GM19025 (cell line): Measurements from ENCODE around the gene FRRS1L.

Experiments used
- ATAC-seq: cut with Tn5 transposase; IDR thresholded peaks from one replicate; pipeline ENCODE4 v1.9.1; 2021; ENCODE audit warnings: mild to moderate bottlenecking, low read depth, moderate library complexity; ENCODE audit not compliant: unreplicated experiment

The FRRS1L gene

GRCh38 chr9:109109967-109110328 lies 57.1 kb downstream of the FRRS1L start:
- no peak for ATAC-seq

- no peak for ATAC-seq
These were observed 58.7 kb downstream of the FRRS1L start for GRCh38 chr9:109108318-109108717.

GRCh38 chr9:109107402-109108240 lies 59.4 kb downstream of the FRRS1L start:
- no peak for ATAC-seq

- ATAC-seq: peak; percentile 61
These were observed 65.2 kb downstream of the FRRS1L start for GRCh38 chr9:109101810-109102209.

GRCh38 chr9:109101202-109101595 lies 65.8 kb downstream of the FRRS1L start:
- no peak for ATAC-seq

GRCh38 chr9:109100543-109101201 lies 66.4 kb downstream of the FRRS1L start:
- no peak for ATAC-seq

- ATAC-seq: no peak
These were observed 68.1 kb downstream of the FRRS1L start for GRCh38 chr9:109098960-109099308.

GRCh38 chr9:109098171-109098959 lies 68.7 kb downstream of the FRRS1L start:
- ATAC-seq: no peak

GRCh38 chr9:109097146-109097545 lies 69.9 kb downstream of the FRRS1L start:
- no peak for ATAC-seq

GRCh38 chr9:109095321-109095720 lies 71.7 kb downstream of the FRRS1L start:
- ATAC-seq: no peak

- ATAC-seq: no peak
These were observed 72.8 kb downstream of the FRRS1L start for GRCh38 chr9:109094268-109094667.

GRCh38 chr9:109092587-109092986 lies 74.5 kb downstream of the FRRS1L start:
- no peak for ATAC-seq

GRCh38 chr9:109092051-109092580 lies 74.9 kb downstream of the FRRS1L start:
- ATAC-seq: no peak

- no peak for ATAC-seq
These were observed 78.8 kb downstream of the FRRS1L start for GRCh38 chr9:109088221-109088620.

GRCh38 chr9:109087795-109088194 lies 79.3 kb downstream of the FRRS1L start:
- ATAC-seq: no peak

- ATAC-seq: peak; percentile 79
These were observed 80.8 kb downstream of the FRRS1L start for GRCh38 chr9:109086221-109086620.

- ATAC-seq: no peak
These were observed 81.5 kb downstream of the FRRS1L start for GRCh38 chr9:109085510-109085909.

- ATAC-seq: no peak
These were observed 83.1 kb downstream of the FRRS1L start for GRCh38 chr9:109083813-109084405.

GRCh38 chr9:109083141-109083540 lies 83.9 kb downstream of the FRRS1L start:
- ATAC-seq: no peak

- ATAC-seq: no peak
These were observed 84.9 kb downstream of the FRRS1L start for GRCh38 chr9:109082091-109082620.
